Prostate gland (tissue), 2 donors: Measurements from ENCODE around the gene LARGE2.

Experiments
- POLR2A ChIP-seq: fragments of 450-650 bp; IDR thresholded peaks from one replicate; pipeline ENCODE4 v1.6.1; 2016; ENCODE audit warnings: antibody characterized with exemption, mild to moderate bottlenecking
- POLR2AphosphoS5 ChIP-seq: sonication (generic); formaldehyde crosslinking; IDR thresholded peaks from one replicate; pipeline ENCODE4 v1.6.1; 2017; ENCODE audit warnings: antibody characterized with exemption
- TF ChIP-seq, protein P1 (sequence below), 4 experiments: fragments of 200-600 bp in 2 of 4; fragments of 450-650 bp in 2 of 4; sonication (generic) in 2 of 4; IDR thresholded peaks; 1 replicate in 3 of 4; 2 replicates in 1 of 4; pipeline ENCODE4 v1.5.1; 2016 to 2019; ENCODE audit warnings: antibody characterized with exemption in 4 of 4, mild to moderate bottlenecking in 2 of 4, moderate library complexity in 2 of 4

DNA sequence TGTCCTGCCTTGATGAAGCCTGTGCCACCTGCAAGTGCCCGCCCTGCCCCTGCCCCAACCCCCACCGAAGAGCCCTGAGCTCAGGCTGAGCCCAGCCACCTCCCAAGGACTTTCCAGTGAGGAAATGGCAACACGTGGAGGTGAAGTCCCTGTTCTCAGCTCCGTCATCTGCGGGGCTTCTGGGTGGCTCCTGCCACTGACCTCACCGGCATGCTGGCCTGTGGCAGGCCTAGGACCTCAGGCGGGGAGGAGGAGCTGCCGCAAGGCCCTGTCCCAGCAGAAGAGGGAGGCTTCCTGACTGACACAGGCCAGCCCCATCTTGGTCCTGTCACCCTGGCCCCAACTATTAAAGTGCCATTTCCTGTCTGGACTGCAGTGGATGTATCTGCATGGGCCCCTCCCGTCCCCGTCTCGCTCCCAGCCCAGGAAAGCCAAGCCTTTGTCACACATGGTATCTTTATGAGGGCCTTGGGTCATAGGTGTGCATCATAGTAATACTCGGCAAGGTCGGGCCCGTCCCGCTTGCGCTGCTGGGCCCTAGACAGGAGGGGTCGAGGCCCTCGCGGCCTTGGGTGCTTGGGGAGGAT lies 16.3 kb upstream of the LARGE2 start:
- TF ChIP-seq, protein P1, sequence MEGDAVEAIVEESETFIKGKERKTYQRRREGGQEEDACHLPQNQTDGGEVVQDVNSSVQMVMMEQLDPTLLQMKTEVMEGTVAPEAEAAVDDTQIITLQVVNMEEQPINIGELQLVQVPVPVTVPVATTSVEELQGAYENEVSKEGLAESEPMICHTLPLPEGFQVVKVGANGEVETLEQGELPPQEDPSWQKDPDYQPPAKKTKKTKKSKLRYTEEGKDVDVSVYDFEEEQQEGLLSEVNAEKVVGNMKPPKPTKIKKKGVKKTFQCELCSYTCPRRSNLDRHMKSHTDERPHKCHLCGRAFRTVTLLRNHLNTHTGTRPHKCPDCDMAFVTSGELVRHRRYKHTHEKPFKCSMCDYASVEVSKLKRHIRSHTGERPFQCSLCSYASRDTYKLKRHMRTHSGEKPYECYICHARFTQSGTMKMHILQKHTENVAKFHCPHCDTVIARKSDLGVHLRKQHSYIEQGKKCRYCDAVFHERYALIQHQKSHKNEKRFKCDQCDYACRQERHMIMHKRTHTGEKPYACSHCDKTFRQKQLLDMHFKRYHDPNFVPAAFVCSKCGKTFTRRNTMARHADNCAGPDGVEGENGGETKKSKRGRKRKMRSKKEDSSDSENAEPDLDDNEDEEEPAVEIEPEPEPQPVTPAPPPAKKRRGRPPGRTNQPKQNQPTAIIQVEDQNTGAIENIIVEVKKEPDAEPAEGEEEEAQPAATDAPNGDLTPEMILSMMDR (IDR thresholded peaks at IDR 0.05): no peak
- no peak for TF ChIP-seq POLR2A
- TF ChIP-seq POLR2AphosphoS5: no peak
